Activated T-helper 1 cell treated with anti-CD3 and anti-CD28 coated beads, Interleukin-12 subunit alpha, Interleukin-12 subunit beta, Interleukin-2, Interleukin-4 antibody, amounts not matched to agents 30 ng/mL and 10 ng/mL and 1 ng/mL, durations not matched to agents 14 hours and 24 hours and 36 hours (primary cell): Measurements from ENCODE around the gene DCX. TPM values are rescaled to one million over a fixed set of nuclear protein-coding genes. Genes with fewer than 3 reads are reported as not detected.

Experiments
- DNase-seq: peaks from one replicate; pipeline ENCODE4 v3.0.0; 2021; ENCODE audit warnings: low spot score
- H3K27ac Mint-ChIP-seq: one replicate; pipeline ENCODE4 v1.8.0; 2021; ENCODE audit warnings: mild to moderate bottlenecking, mixed read lengths
- H3K27me3 Mint-ChIP-seq: one replicate; pipeline ENCODE4 v1.8.0; 2022; ENCODE audit warnings: mild to moderate bottlenecking, moderate library complexity, mixed read lengths; ENCODE audit not compliant: insufficient read depth
- H3K36me3 Mint-ChIP-seq: one replicate; pipeline ENCODE4 v1.8.0; 2021; ENCODE audit warnings: low read depth, mixed read lengths
- H3K4me1 Mint-ChIP-seq: one replicate; pipeline ENCODE4 v1.8.0; 2021; ENCODE audit warnings: low read depth, mixed read lengths
- H3K4me3 Mint-ChIP-seq: one replicate; pipeline ENCODE4 v1.8.0; 2021; ENCODE audit warnings: mild to moderate bottlenecking, moderate library complexity, mixed read lengths
- H3K9me3 Mint-ChIP-seq: one replicate; pipeline ENCODE4 v1.8.0; 2021; ENCODE audit warnings: mixed read lengths
- intact Hi-C: fragments of 100-400 bp; cut with micrococcal nuclease; formaldehyde crosslinking; loops from one replicate; pipeline ENCODE4 v1.15.1; 2024
- total RNA-seq: library from RNA; stranded (reverse); gene quantifications from 2 replicates; pipeline ENCODE4 v1.2.3, GENCODE V29; 2022

DCX gene
- total RNA-seq, 1 donor from 2014 or later = not detected

- Mint-ChIP-seq H3K9me3 (no peaks in the 10 kb centered on the region), H3K4me3 (no peak overlapping the region), H3K4me1 (no peaks in the 10 kb centered on the region), H3K27me3 (peaks cover 2% of the 10 kb centered on the region), H3K36me3 (no peaks in the 10 kb centered on the region), H3K27ac (no peak overlapping the region)
- no peak for DNase-seq
- intact Hi-C loops = no loop called here
These were observed 16.8 kb downstream of the DCX start for GRCh38 chrX:111395149-111395548.

GRCh38 chrX:111394569-111394968, 17.4 kb downstream of the DCX start:
- Mint-ChIP-seq H3K4me3 (no peak overlapping the region), H3K27me3 (peaks cover 2% of the 10 kb centered on the region), H3K36me3 (no peaks in the 10 kb centered on the region), H3K9me3 (no peaks in the 10 kb centered on the region), H3K4me1 (no peaks in the 10 kb centered on the region), H3K27ac (no peak overlapping the region)
- intact Hi-C loops = no loop called here
- no peak for DNase-seq

- Mint-ChIP-seq H3K27me3 (peaks cover 2% of the 10 kb centered on the region), H3K27ac (no peak overlapping the region), H3K9me3 (no peaks in the 10 kb centered on the region), H3K4me3 (no peak overlapping the region), H3K36me3 (no peaks in the 10 kb centered on the region), H3K4me1 (no peaks in the 10 kb centered on the region)
- DNase-seq = no peak
- intact Hi-C loops = no loop called here
These were observed 24.4 kb downstream of the DCX start for GRCh38 chrX:111387470-111388070.

GRCh38 chrX:111386615-111387233, 25.3 kb downstream of the DCX start:
- Mint-ChIP-seq H3K27me3 (peaks cover 2% of the 10 kb centered on the region), H3K36me3 (no peaks in the 10 kb centered on the region), H3K27ac (no peak overlapping the region), H3K9me3 (no peaks in the 10 kb centered on the region), H3K4me3 (no peak overlapping the region), H3K4me1 (no peaks in the 10 kb centered on the region)
- no peak for DNase-seq
- intact Hi-C loops = no loop called here

GRCh38 chrX:111386077-111386476, 25.9 kb downstream of the DCX start:
- Mint-ChIP-seq H3K27me3 (peaks cover under 1% of the 10 kb centered on the region), H3K27ac (no peak overlapping the region)

GRCh38 chrX:111382277-111382676, 29.7 kb downstream of the DCX start:
- Mint-ChIP-seq H3K4me1 (no peaks in the 10 kb centered on the region), H3K9me3 (no peaks in the 10 kb centered on the region), H3K27ac (no peak overlapping the region), H3K27me3 (no peaks in the 10 kb centered on the region), H3K36me3 (no peaks in the 10 kb centered on the region), H3K4me3 (no peak overlapping the region)
- intact Hi-C loops = no loop called here
- no peak for DNase-seq

More at GRCh38 chrX:111386077-111386476, 25.9 kb downstream of the DCX start:
- H3K9me3 Mint-ChIP-seq = no peaks in the 10 kb centered on the region
- no peak overlapping the region for H3K4me3 Mint-ChIP-seq
- intact Hi-C loops = no loop called here
- H3K36me3 Mint-ChIP-seq = no peaks in the 10 kb centered on the region
- H3K4me1 Mint-ChIP-seq = no peaks in the 10 kb centered on the region
- DNase-seq = no peak

- Mint-ChIP-seq H3K36me3 (no peaks in the 10 kb centered on the region), H3K4me1 (no peaks in the 10 kb centered on the region), H3K4me3 (no peak overlapping the region), H3K9me3 (no peaks in the 10 kb centered on the region), H3K27me3 (no peaks in the 10 kb centered on the region), H3K27ac (no peak overlapping the region)
- intact Hi-C loops = no loop called here
- no peak for DNase-seq
These were observed 35.0 kb downstream of the DCX start for GRCh38 chrX:111376897-111377578.

GRCh38 chrX:111376486-111376885, 35.5 kb downstream of the DCX start:
- intact Hi-C loops = no loop called here
- Mint-ChIP-seq H3K27ac (no peak overlapping the region), H3K27me3 (no peaks in the 10 kb centered on the region), H3K4me1 (no peaks in the 10 kb centered on the region), H3K9me3 (no peaks in the 10 kb centered on the region), H3K4me3 (no peak overlapping the region), H3K36me3 (no peaks in the 10 kb centered on the region)
- DNase-seq = no peak

- Mint-ChIP-seq H3K4me3 (no peak overlapping the region), H3K9me3 (no peaks in the 10 kb centered on the region), H3K27ac (no peak overlapping the region), H3K4me1 (no peaks in the 10 kb centered on the region), H3K36me3 (no peaks in the 10 kb centered on the region), H3K27me3 (no peaks in the 10 kb centered on the region)
- intact Hi-C loops = no loop called here
- no peak for DNase-seq
These were observed 36.2 kb downstream of the DCX start for GRCh38 chrX:111375747-111376146.

GRCh38 chrX:111372086-111372485, 39.9 kb downstream of the DCX start:
- Mint-ChIP-seq H3K27ac (no peak overlapping the region), H3K4me3 (no peak overlapping the region), H3K9me3 (no peaks in the 10 kb centered on the region), H3K27me3 (no peaks in the 10 kb centered on the region), H3K4me1 (no peaks in the 10 kb centered on the region), H3K36me3 (no peaks in the 10 kb centered on the region)
- intact Hi-C loops = no loop called here
- DNase-seq = no peak

- Mint-ChIP-seq H3K36me3 (no peaks in the 10 kb centered on the region), H3K27me3 (no peaks in the 10 kb centered on the region), H3K4me1 (no peaks in the 10 kb centered on the region), H3K9me3 (no peaks in the 10 kb centered on the region), H3K4me3 (no peak overlapping the region), H3K27ac (no peak overlapping the region)
- intact Hi-C loops = no loop called here
- DNase-seq = no peak
These were observed 46.1 kb downstream of the DCX start for GRCh38 chrX:111365770-111366325.

- intact Hi-C loops = no loop called here
- Mint-ChIP-seq H3K4me1 (no peaks in the 10 kb centered on the region), H3K27ac (no peak overlapping the region), H3K4me3 (no peak overlapping the region), H3K36me3 (no peaks in the 10 kb centered on the region), H3K9me3 (no peaks in the 10 kb centered on the region), H3K27me3 (no peaks in the 10 kb centered on the region)
- DNase-seq = no peak
These were observed 48.3 kb downstream of the DCX start for GRCh38 chrX:111363741-111364140.

GRCh38 chrX:111361751-111362150, 50.2 kb downstream of the DCX start:
- Mint-ChIP-seq H3K36me3 (no peaks in the 10 kb centered on the region), H3K9me3 (no peaks in the 10 kb centered on the region), H3K27me3 (no peaks in the 10 kb centered on the region), H3K4me3 (no peak overlapping the region), H3K27ac (no peak overlapping the region), H3K4me1 (no peaks in the 10 kb centered on the region)
- intact Hi-C loops = no loop called here
- no peak for DNase-seq
